Measurements from ENCODE around the gene AP1S3. TPM values are rescaled to one million over a fixed set of nuclear protein-coding genes. Genes with fewer than 3 reads are reported as not detected.
A peak's percentile ranks its signal among the peaks of the same experiment; 100 is the strongest.

Gene AP1S3
- total RNA-seq, 2 experiments from 2014 or later: 12.9 to 13.5 TPM

DNA sequence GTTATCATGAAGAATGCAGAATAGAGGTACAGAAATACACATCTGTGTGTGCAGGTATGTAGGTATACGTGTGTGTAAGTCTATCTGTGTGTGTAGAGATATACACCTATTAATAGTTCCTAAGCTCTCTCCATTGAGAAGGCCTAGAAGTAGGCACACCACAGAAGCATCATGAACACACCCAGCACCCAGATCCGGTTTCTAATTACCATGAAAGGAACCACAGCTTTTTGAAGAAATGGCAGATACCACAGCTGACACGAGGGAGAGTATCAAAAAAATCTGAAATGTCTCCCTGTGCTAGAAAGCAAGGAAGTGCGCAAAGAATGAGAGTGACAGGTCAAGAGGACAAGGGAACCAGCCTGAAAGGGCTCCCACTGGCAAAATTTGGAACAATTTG, 27.7 kb upstream of the AP1S3 start:
- Mint-ChIP-seq H3K27me3 (no peaks in the 10 kb centered on the region), H3K4me3 (peak overlapping the region; percentile 38), H3K36me3 (peaks cover 19% of the 10 kb centered on the region), H3K9me3 (ENCODE audit: low read depth) (no peaks in the 10 kb centered on the region), H3K4me1 (peaks cover 41% of the 10 kb centered on the region), H3K27ac (peak overlapping the region; percentile 90)
- CTCF ChIA-PET: interaction anchor here (0.6 to 3.4 kb wide), 8 partner anchors 9 to 105 kb away, joined by 3 to 12 read pairs (median 3); no protein-coding TSS in a partner anchor
- ATAC-seq (peak; percentile 69), DNase-seq (peak; percentile 60)

DNA sequence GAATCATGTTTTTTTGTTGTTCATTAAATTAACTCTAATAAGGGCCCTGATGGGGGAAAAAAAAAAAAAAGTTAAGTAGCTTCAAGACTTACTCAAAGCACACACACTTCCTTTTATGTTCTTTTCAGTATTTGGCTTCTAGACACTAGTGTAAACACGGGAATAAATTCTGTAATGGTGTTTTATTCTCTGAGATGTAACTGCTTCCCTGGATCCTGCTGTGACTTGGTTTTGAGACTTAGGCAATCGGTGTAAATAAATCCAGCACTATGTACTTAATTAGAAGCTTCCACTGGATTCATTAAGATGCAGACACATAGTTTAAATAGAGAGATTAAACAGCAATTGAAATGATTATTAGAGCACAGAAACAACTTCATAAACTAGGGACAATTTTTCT, 26.1 kb upstream of the AP1S3 start:
- Mint-ChIP-seq H3K9me3 (ENCODE audit: low read depth) (no peaks in the 10 kb centered on the region), H3K27me3 (no peaks in the 10 kb centered on the region), H3K27ac (no peak overlapping the region), H3K4me3 (no peak overlapping the region), H3K36me3 (peaks cover 13% of the 10 kb centered on the region), H3K4me1 (peaks cover 55% of the 10 kb centered on the region)
- no peak for DNase-seq
- CTCF ChIA-PET: interaction anchor here (0.8 to 1.8 kb wide), 2 partner anchors 9 to 80 kb away, joined by 3 to 4 read pairs; no protein-coding TSS in a partner anchor
- no peak for ATAC-seq

DNA sequence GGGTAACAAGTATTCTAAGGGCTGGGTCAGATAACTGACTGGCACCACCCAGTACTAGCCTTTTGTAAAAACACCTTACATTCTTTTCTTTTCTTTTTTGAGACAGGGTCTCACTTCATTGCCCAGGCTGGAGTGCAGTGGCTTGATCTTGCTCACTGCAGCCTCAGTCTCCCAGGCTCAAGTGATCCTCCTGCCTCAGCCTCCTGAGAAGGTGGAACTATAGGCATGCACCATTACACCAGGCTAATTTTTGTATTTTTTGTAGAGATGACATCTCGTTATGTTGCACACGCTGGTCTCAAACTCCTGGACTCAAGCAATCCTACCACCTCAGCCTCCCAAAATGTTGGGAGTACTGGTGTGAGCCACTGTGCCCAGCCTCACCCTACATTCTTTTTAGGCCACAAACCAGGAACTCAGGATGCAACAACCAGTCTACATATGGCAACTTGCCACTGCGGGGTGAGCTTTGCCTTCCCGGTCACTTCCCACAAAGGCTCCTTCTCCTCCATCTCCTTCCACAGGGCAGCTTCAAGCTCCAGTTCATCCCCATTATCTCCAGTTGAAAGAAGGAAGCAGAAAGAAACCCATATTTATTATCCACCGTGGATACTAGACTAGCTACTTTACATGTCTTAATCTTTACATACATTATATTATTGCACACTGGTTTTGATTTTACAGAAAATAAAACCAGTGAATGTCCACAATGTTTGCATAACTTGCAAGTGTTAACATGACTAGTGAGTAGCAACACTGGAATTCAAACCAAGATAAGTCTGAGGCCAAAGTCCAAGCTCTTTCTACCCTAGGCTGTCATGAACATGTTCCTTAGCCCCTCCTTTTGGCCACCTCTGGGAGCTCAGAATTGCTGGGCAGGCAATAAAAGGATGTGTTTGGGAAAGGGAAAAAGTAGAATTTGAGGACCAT, 23.7 kb upstream of the AP1S3 start:
- CTCF ChIA-PET: interaction anchor here (0.9 to 1.3 kb wide), 5 partner anchors 9 to 100 kb away, joined by 3 to 6 read pairs (median 3); no protein-coding TSS in a partner anchor
- no peaks in the 10 kb centered on the region for H3K9me3 Mint-ChIP-seq (ENCODE audit: low read depth)
- no peaks in the 10 kb centered on the region for H3K27me3 Mint-ChIP-seq
- peaks cover 38% of the 10 kb centered on the region for H3K4me1 Mint-ChIP-seq
- ATAC-seq: no peak
- no peak overlapping the region for H3K4me3 Mint-ChIP-seq
- H3K36me3 Mint-ChIP-seq: peaks cover 13% of the 10 kb centered on the region
- no peak overlapping the region for H3K27ac Mint-ChIP-seq
- DNase-seq: no peak

DNA sequence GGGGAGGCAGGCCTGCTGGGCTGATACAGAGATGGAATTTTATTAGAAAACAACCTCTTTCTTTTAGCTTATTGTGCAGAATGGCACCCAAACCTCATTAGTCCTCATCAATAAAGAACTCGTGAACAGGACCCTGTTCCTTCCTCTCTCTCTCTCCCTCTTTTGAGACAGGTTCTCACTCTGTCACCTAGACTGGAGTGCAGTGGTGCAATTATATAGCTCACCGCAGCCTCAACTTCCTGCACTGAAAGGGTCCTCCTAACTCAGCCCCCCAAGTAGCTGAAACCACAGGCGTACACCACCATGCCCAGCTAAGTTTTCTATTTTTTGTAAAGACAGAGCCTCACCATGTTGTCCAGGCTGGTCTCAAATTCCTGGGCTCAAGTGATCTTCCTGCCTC, 21.7 kb upstream of the AP1S3 start:
- DNase-seq (no peak), ATAC-seq (peak; percentile 62)
- Mint-ChIP-seq H3K27me3 (no peaks in the 10 kb centered on the region), H3K36me3 (peaks cover 12% of the 10 kb centered on the region), H3K9me3 (ENCODE audit: low read depth) (no peaks in the 10 kb centered on the region), H3K27ac (peak overlapping the region; percentile 65), H3K4me3 (no peak overlapping the region), H3K4me1 (peaks cover 30% of the 10 kb centered on the region)
- CTCF ChIA-PET: interaction anchor here (1.1 to 1.3 kb wide), 3 partner anchors 9 to 159 kb away, joined by 3 to 5 read pairs (median 4); no protein-coding TSS in a partner anchor

DNA sequence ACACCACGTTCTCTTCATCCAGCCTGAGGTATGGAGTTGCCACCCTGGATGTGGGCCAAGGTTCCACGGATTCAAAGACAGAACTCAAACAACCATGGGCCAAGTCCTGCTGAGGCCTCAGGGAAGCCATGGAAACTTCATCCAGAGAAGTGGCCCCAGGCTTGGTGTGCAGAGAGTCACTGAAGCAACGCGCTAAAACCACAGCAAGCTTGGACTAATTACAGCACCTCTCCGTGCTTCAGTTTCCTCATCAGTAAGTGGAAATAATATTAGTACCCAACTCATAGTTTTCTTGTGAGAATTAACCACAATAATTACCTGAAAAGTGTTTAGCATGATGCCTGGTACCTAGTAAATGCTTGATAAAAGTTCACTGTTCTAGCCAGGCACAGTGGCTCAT, 19.2 kb upstream of the AP1S3 start:
- Mint-ChIP-seq H3K36me3 (peaks cover 26% of the 10 kb centered on the region), H3K9me3 (ENCODE audit: low read depth) (no peaks in the 10 kb centered on the region), H3K4me1 (peaks cover 42% of the 10 kb centered on the region), H3K27ac (no peak overlapping the region), H3K4me3 (no peak overlapping the region), H3K27me3 (no peaks in the 10 kb centered on the region)
- CTCF ChIA-PET: interaction anchor here (0.8 to 1.2 kb wide), 3 partner anchors 11 to 85 kb away, joined by 3 read pairs; no protein-coding TSS in a partner anchor
- ATAC-seq (no peak), DNase-seq (no peak)

DNA sequence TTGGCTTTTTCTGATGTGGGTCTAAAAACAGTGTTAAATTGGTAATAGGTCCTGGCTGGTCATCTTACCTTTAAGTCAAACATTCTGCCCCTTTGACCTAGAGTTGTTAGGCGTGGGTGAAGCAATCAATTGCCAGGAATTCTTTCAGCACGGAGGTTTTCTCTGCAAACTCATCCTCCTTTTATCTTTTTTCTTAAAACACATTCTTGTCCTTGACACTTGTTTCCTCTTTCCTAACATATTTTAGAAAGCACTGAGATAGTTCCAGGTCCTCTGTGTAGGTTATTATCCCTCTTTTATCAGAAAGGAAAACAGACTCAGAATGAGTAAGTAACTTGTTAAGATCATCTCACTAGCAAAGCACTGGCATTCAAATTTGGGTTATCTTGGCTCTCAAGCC, 18.6 kb upstream of the AP1S3 start:
- no peak for ATAC-seq
- DNase-seq: no peak
- Mint-ChIP-seq H3K9me3 (ENCODE audit: low read depth) (peaks cover under 1% of the 10 kb centered on the region), H3K4me3 (no peak overlapping the region), H3K27ac (no peak overlapping the region), H3K4me1 (peaks cover 45% of the 10 kb centered on the region), H3K36me3 (peaks cover 30% of the 10 kb centered on the region), H3K27me3 (no peaks in the 10 kb centered on the region)
- CTCF ChIA-PET: interaction anchor here (0.8 to 1.2 kb wide), 3 partner anchors 11 to 86 kb away, joined by 3 read pairs; no protein-coding TSS in a partner anchor

DNA sequence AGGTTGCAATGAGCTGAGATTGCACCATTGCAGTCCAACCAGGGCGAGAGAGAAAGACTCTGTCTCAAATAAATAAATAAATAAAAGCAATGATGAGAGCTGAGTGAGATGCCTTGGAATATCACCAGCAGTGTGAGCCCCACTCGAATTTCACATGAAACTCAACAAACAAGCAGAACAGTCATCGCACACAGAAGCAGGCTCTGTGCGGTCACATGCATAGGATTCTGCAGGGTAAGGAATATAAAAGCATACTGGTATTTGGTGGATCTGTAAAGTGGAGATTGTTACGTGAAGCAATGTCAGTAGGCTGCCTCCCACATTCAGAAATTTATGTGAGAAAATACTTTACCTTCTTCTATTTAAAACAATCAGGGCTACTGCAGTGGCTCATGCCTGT, 18.0 kb upstream of the AP1S3 start:
- Mint-ChIP-seq H3K36me3 (peaks cover 35% of the 10 kb centered on the region), H3K27me3 (no peaks in the 10 kb centered on the region), H3K4me1 (peaks cover 45% of the 10 kb centered on the region), H3K9me3 (ENCODE audit: low read depth) (peaks cover 2% of the 10 kb centered on the region), H3K27ac (no peak overlapping the region), H3K4me3 (no peak overlapping the region)
- DNase-seq (no peak), ATAC-seq (no peak)
- CTCF ChIA-PET: no interaction called here

DNA sequence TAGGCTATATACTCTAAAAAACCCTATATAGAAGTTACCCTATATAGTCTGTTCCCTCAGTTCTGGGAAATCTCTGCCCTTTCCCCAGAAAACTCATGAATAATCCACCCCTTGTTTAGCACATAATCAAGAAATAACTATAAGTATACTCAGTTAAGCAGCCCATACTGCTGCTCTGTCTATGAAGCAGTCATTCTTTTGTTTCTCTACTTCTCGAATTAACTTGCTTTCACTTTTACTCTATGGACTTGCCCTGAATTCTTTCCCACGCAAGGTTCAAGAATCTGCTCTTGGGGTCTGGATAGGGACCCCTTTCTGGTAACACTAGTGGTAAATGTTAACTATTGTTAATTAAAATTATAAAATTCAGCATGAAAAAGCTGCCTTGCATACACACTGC, 17.4 kb upstream of the AP1S3 start:
- peaks cover 39% of the 10 kb centered on the region for H3K36me3 Mint-ChIP-seq
- CTCF ChIA-PET: interaction anchor here (0.7 to 1.7 kb wide), 2 partner anchors 8 to 17 kb away, joined by 3 to 4 read pairs; no protein-coding TSS in a partner anchor
- ATAC-seq (peak; percentile 38), DNase-seq (no peak)
- H3K4me1 Mint-ChIP-seq: peaks cover 41% of the 10 kb centered on the region
- peak overlapping the region; percentile 23 for H3K4me3 Mint-ChIP-seq
- peak overlapping the region; percentile 63 for H3K27ac Mint-ChIP-seq
- no peaks in the 10 kb centered on the region for H3K27me3 Mint-ChIP-seq
- peaks cover 2% of the 10 kb centered on the region for H3K9me3 Mint-ChIP-seq (ENCODE audit: low read depth)

DNA sequence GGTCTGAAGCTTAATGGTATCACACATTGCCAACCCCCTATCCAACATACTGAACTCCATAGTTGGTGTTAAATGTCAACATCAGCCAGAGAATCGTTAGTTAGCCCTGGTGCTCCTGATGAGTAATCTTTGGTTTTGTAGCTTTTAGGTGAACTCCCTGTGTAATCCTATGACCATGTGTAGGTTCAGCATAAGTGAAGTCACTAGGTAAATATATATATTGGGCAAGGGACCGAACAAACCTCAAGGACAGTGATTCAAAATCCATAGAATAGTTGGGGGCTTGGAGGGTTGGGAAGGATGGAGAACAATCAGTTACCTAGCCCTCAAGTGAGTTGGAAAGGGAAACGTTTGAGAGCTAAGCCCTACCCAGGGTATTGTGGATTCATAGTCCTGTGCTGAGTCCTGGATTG, 16.0 kb upstream of the AP1S3 start:
- H3K4me1 Mint-ChIP-seq: peaks cover 31% of the 10 kb centered on the region
- H3K27me3 Mint-ChIP-seq: no peaks in the 10 kb centered on the region
- H3K36me3 Mint-ChIP-seq: peaks cover 51% of the 10 kb centered on the region

DNA sequence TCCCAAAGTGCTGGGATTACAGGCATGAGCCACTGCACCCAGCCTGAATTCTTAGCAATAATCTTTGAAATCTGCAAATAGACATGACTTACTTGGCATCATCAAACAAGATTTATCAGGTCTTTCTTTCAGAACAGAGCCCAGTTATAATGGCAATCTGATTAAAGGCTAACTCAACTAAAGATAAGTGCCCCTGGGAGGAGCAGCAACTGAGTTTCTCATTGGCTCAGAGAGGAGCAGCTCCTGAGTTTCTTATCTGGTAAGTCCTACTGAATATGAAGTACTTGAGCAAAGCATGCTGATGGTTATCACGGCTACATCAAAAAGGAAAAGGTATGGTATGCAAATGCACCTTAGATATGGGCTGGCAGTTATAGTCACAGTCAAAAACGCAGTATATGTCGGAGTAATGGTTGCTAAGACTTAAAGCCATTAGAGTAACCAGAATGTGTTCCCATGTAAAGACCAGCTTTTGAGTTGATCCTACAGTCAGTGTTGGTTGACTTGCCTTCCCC, 15.0 kb upstream of the AP1S3 start:
- Mint-ChIP-seq H3K9me3 (ENCODE audit: low read depth) (peaks cover 11% of the 10 kb centered on the region), H3K27me3 (no peaks in the 10 kb centered on the region), H3K4me1 (peaks cover 31% of the 10 kb centered on the region), H3K27ac (no peak overlapping the region), H3K4me3 (no peak overlapping the region), H3K36me3 (peaks cover 58% of the 10 kb centered on the region)
- ATAC-seq: no peak
- CTCF ChIA-PET: interaction anchor here (1.3 to 1.4 kb wide), 2 partner anchors 9 to 14 kb away, joined by 3 to 5 read pairs; no protein-coding TSS in a partner anchor
- no peak for DNase-seq

More for the DNA sequence above, 16.0 kb upstream of the AP1S3 start:
- Mint-ChIP-seq H3K27ac (no peak overlapping the region), H3K9me3 (ENCODE audit: low read depth) (peaks cover 9% of the 10 kb centered on the region), H3K4me3 (no peak overlapping the region)
- ATAC-seq: no peak
- CTCF ChIA-PET: interaction anchor here (1.4 to 1.7 kb wide), 2 partner anchors 10 to 12 kb away, joined by 4 to 5 read pairs; no protein-coding TSS in a partner anchor
- DNase-seq: no peak

DNA sequence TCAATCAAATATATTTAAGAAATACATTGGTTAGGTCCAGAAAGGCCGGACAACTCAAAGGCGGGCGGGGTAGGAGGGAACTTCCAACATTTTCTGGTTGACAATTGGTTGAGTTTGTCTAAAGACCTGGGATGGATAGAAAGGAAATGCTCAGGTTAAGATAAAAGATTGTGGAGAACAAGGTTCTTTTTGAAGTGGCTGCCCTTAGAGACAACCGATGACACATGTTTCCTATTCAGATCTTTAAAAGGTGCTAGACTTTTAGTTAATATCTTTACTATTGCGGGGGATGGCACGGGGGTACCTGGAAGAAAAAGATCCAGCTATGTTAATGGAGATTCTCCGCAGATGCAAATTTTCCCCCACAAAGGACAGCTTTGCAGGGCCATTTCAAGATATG, 10.0 kb upstream of the AP1S3 start:
- Mint-ChIP-seq H3K27me3 (no peaks in the 10 kb centered on the region), H3K4me1 (peaks cover 13% of the 10 kb centered on the region), H3K9me3 (ENCODE audit: low read depth) (peaks cover 11% of the 10 kb centered on the region), H3K36me3 (peaks cover 40% of the 10 kb centered on the region), H3K27ac (no peak overlapping the region), H3K4me3 (no peak overlapping the region)
- CTCF ChIA-PET: interaction anchor here (1.0 to 1.2 kb wide), 2 partner anchors 14 to 1225 kb away, joined by 3 read pairs; no protein-coding TSS in a partner anchor
- no peak for ATAC-seq
- no peak for DNase-seq

DNA sequence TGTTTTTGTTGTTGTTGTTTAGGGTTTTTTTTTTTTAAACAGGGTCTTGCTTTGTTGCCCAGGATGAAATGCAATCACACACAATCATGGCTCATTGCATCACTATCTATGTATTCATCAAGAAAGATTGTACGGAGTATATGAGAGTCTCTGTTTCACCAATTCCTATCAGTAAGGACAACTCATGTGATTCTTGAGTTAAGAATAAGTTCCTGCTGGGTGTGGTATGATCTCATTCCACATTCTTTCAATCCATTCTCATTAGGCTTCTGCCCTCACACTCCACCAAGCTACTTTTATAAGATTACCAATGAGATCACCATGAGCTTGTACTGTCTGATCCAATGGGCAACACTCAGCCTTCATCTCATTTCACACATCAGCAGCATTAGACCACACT, 9.1 kb upstream of the AP1S3 start:
- no peak overlapping the region for H3K4me3 Mint-ChIP-seq
- CTCF ChIA-PET: no interaction called here
- DNase-seq: no peak
- peaks cover 36% of the 10 kb centered on the region for H3K36me3 Mint-ChIP-seq
- H3K27ac Mint-ChIP-seq: no peak overlapping the region
- H3K27me3 Mint-ChIP-seq: no peaks in the 10 kb centered on the region
- no peak for ATAC-seq
- H3K4me1 Mint-ChIP-seq: peaks cover 7% of the 10 kb centered on the region
- peaks cover 11% of the 10 kb centered on the region for H3K9me3 Mint-ChIP-seq (ENCODE audit: low read depth)

DNA sequence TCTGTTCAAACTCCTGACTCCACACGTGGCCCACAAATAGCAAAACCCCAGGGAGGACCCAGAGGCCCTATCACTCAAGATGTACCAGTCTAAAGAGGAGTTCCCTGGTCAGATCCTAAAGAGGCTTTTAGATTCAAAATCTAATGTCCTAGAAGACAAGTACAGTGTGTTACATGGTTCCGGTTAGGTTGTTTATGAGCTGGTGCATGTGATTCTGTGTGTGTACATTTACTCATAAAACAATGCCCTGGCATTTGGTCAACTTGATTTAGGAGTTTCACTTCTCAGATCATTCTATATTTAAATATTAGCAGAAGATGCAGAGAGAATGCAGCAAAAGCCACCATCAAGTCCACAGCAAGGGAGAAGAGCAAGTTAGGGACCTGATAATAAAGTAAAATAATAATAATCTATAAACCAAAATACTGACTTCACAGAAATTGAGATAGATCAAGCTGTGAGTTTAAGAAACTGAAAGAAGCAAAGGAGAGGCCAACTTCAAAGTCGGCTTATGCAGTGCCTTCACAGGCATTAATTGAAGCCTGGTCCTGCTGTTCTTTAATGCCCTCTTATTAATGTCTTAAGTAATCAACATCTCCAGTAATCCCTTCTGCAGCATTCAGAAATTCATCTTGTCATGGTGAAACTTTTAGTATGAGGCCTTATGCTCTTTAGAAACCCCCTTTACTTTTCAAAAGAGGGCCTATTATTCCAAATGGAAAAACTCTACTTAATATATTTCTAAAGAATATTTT, 4.2 kb upstream of the AP1S3 start:
- no peak overlapping the region for H3K27ac Mint-ChIP-seq
- DNase-seq (no peak), ATAC-seq (no peak)
- CTCF ChIA-PET: no interaction called here
- H3K4me3 Mint-ChIP-seq: no peak overlapping the region
- peaks cover 7% of the 10 kb centered on the region for H3K4me1 Mint-ChIP-seq
- H3K36me3 Mint-ChIP-seq: peaks cover 1% of the 10 kb centered on the region
- no peaks in the 10 kb centered on the region for H3K9me3 Mint-ChIP-seq (ENCODE audit: low read depth)
- no peaks in the 10 kb centered on the region for H3K27me3 Mint-ChIP-seq

All from activated CD8-positive, alpha-beta memory T cell treated with anti-CD3 and anti-CD28 coated beads, Interleukin-2, amount 10 ng/mL, durations not matched to agents 7 days and 5 days (primary cell).